HFFc6 (cell line): Measurements from ENCODE around the gene HES4. TPM values are rescaled to one million over a fixed set of nuclear protein-coding genes. Genes with fewer than 3 reads are reported as not detected.

Source experiments
- DNase-seq: peaks from one replicate; pipeline ENCODE4 v3.0.0-alpha.2; 2018
- H3K27ac Mint-ChIP-seq: 2 replicates; pipeline ENCODE4 v1.8.0; 2020; ENCODE audit warnings: mild to moderate bottlenecking, mixed read lengths
- H3K27me3 Mint-ChIP-seq: 2 replicates; pipeline ENCODE4 v1.8.0; 2021; ENCODE audit warnings: mild to moderate bottlenecking, moderate library complexity, mixed read lengths; ENCODE audit not compliant: insufficient read depth
- H3K36me3 Mint-ChIP-seq: 2 replicates; pipeline ENCODE4 v1.8.0; 2021; ENCODE audit warnings: low read depth, mixed read lengths
- H3K4me1 Mint-ChIP-seq: 2 replicates; pipeline ENCODE4 v1.8.0; 2020; ENCODE audit warnings: low read depth, mixed read lengths
- H3K4me3 Mint-ChIP-seq: 2 replicates; pipeline ENCODE4 v1.8.0; 2020; ENCODE audit warnings: mild to moderate bottlenecking, moderate library complexity, mixed read lengths
- H3K9me3 Mint-ChIP-seq: 2 replicates; pipeline ENCODE4 v1.8.0; 2020; ENCODE audit warnings: mild to moderate bottlenecking, mixed read lengths
- total RNA-seq, 6 experiments: library from RNA; stranded (reverse); fragmentation: NEBNext Ultra II Directional; extraction: Animal tissue kit (Norgen Biotek cat#: 25700); gene quantifications; 2 replicates in 1 of 6; 3 replicates in 5 of 6; pipeline ENCODE4 v1.2.3, GENCODE V29; 2021
- TF ChIP-seq, protein P1 (sequence below): fragments of 200-600 bp; sonication (generic); IDR thresholded peaks from 2 replicates; pipeline ENCODE4 v1.5.0; 2021; ENCODE audit warnings: antibody characterized with exemption, mild to moderate bottlenecking

Gene HES4
- total RNA-seq, 6 experiments from 2014 or later, result 14.1 to 17.4 (median 15.6) TPM

DNA sequence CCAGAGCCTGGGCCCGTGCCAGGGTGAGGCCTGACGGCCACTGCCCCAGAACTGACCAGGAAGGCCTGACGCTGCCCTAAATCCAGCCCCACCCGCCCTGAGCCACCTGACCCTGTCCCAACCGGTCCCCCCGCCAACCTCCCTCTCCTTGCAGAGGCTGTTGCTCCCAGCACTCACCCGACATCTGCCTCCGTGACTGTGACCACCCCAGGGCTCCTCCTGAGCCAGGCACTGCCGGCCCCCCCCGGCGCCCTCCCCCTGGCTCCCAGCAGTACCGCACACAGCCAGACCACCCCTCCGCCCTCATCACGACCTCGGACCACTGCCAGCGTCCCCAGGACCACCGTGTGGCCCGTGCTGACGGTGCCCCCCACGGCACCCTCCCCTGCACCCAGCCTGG, 46.3 kb upstream of the HES4 start:
- no peak for DNase-seq
- peaks cover 8% of the 10 kb centered on the region for H3K27me3 Mint-ChIP-seq
- peaks cover 15% of the 10 kb centered on the region for H3K36me3 Mint-ChIP-seq
- H3K4me1 Mint-ChIP-seq, result no peaks in the 10 kb centered on the region
- no peak overlapping the region for H3K4me3 Mint-ChIP-seq
- TF ChIP-seq, protein P1, sequence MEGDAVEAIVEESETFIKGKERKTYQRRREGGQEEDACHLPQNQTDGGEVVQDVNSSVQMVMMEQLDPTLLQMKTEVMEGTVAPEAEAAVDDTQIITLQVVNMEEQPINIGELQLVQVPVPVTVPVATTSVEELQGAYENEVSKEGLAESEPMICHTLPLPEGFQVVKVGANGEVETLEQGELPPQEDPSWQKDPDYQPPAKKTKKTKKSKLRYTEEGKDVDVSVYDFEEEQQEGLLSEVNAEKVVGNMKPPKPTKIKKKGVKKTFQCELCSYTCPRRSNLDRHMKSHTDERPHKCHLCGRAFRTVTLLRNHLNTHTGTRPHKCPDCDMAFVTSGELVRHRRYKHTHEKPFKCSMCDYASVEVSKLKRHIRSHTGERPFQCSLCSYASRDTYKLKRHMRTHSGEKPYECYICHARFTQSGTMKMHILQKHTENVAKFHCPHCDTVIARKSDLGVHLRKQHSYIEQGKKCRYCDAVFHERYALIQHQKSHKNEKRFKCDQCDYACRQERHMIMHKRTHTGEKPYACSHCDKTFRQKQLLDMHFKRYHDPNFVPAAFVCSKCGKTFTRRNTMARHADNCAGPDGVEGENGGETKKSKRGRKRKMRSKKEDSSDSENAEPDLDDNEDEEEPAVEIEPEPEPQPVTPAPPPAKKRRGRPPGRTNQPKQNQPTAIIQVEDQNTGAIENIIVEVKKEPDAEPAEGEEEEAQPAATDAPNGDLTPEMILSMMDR, result no peak
- no peaks in the 10 kb centered on the region for H3K9me3 Mint-ChIP-seq
- H3K27ac Mint-ChIP-seq, result no peak overlapping the region

DNA sequence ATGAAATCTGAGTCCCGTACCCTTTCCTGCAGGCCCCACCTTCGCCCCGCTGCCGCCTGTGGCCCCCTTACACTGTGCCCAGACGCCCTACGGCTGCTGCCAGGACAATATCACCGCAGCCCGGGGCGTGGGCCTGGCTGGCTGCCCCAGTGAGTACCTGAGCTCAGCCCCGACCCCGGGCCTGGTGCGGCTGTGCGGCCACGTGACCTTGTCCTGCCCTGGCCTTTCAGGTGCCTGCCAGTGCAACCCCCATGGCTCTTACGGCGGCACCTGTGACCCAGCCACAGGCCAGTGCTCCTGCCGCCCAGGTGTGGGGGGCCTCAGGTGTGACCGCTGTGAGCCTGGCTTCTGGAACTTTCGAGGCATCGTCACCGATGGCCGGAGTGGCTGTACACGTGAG, 45.2 kb upstream of the HES4 start:
- no peaks in the 10 kb centered on the region for H3K9me3 Mint-ChIP-seq
- no peak overlapping the region for H3K27ac Mint-ChIP-seq
- DNase-seq, result no peak
- H3K27me3 Mint-ChIP-seq, result peaks cover 8% of the 10 kb centered on the region
- TF ChIP-seq, protein P1, result no peak
- peaks cover 15% of the 10 kb centered on the region for H3K36me3 Mint-ChIP-seq
- no peak overlapping the region for H3K4me3 Mint-ChIP-seq
- no peaks in the 10 kb centered on the region for H3K4me1 Mint-ChIP-seq

DNA sequence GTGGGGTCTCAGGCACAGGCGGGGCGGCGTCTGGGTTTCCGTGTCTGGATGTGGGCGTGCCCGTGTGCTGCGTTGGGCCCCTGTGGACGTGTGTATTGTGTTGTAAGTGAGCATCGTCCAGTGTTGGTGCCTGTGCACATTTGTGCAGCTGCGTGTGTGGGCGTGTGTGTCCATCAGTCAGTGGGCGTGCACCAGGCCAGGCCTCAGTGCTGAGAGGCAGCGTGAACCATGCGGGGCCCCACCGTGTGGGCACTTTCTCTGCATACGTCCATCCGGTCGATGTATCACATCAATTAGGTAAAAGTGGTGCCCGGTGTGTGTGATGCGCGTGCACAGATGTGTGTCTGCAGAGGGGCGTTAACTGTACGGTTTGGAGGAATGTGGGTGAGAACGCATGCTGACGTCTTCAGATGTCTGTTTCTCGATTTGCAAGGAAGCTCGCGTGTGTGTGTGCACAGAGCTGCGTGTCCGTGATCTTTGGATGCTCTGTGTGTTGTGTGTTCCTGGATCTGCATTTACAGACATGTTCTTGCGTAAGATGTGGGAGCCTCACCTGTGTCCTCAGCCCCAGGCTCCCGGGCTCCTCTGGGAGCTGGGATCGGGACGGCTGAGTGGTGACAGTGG, 44.7 kb upstream of the HES4 start:
- H3K9me3 Mint-ChIP-seq, result no peaks in the 10 kb centered on the region
- H3K4me1 Mint-ChIP-seq, result no peaks in the 10 kb centered on the region; the same call in 1 of the 2 replicates
- TF ChIP-seq, protein P1, result no peak
- no peak for DNase-seq
- no peak overlapping the region for H3K4me3 Mint-ChIP-seq
- no peak overlapping the region for H3K27ac Mint-ChIP-seq
- peaks cover 10% of the 10 kb centered on the region for H3K27me3 Mint-ChIP-seq
- H3K36me3 Mint-ChIP-seq, result peaks cover 15% of the 10 kb centered on the region

DNA sequence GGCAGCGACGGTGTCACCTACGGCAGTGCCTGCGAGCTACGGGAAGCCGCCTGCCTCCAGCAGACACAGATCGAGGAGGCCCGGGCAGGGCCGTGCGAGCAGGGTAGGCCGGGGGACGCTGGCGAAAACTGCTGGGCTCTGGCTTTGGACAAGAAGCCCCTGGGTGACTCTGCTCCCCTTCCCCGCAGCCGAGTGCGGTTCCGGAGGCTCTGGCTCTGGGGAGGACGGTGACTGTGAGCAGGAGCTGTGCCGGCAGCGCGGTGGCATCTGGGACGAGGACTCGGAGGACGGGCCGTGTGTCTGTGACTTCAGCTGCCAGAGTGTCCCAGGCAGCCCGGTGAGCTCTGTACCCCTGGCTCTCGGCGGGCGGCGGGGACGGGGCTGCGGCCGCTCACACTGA, 44.0 kb upstream of the HES4 start:
- TF ChIP-seq, protein P1, result no peak
- Mint-ChIP-seq H3K27me3 (peaks cover 10% of the 10 kb centered on the region), H3K27ac (no peak overlapping the region), H3K36me3 (peaks cover 15% of the 10 kb centered on the region), H3K9me3 (no peaks in the 10 kb centered on the region), H3K4me3 (no peak overlapping the region), H3K4me1 (no peaks in the 10 kb centered on the region; the same call in 1 of the 2 replicates)
- no peak for DNase-seq

DNA sequence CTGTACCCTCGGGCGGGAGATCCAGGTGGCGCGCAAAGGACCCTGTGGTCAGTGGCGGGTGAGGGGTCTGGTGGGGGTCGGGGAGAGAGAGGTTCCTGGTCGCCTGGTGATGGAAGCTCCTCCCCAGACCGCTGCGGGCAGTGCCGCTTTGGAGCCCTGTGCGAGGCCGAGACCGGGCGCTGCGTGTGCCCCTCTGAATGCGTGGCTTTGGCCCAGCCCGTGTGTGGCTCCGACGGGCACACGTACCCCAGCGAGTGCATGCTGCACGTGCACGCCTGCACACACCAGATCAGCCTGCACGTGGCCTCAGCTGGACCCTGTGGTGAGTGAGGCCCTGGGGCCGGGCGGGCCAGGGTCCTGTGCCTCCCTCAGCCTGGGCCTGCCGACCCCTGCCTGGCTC, 43.5 kb upstream of the HES4 start:
- no peak overlapping the region for H3K4me3 Mint-ChIP-seq
- no peak for DNase-seq

More for the DNA sequence above, 43.5 kb upstream of the HES4 start:
- Mint-ChIP-seq H3K27me3 (peaks cover 10% of the 10 kb centered on the region), H3K27ac (no peak overlapping the region), H3K9me3 (no peaks in the 10 kb centered on the region), H3K36me3 (peaks cover 15% of the 10 kb centered on the region), H3K4me1 (no peaks in the 10 kb centered on the region; the same call in 1 of the 2 replicates)
- TF ChIP-seq, protein P1, result no peak
